ENCODE measurements around the gene CTNNB1. TPM values are rescaled to one million over a fixed set of nuclear protein-coding genes. Genes with fewer than 3 reads are reported as not detected.

The CTNNB1 gene
- polyA plus RNA-seq, 3 donors from 2014 or later = 35.4 to 85.5 (median 70.4) TPM

- peak overlapping the region in 1 of 6 donors; percentile 76 for H3K27ac Mint-ChIP-seq
- H3K9me3 Mint-ChIP-seq = no peaks in the 10 kb centered on the region
- H3K36me3 Mint-ChIP-seq = peaks cover 24 to 49% (median 32%) of the 10 kb centered on the region in 3 donors
- no peak overlapping the region for H3K4me3 Mint-ChIP-seq
- peaks cover 2 to 23% of the 10 kb centered on the region in 2 donors for H3K4me1 Mint-ChIP-seq
- DNase-seq = no peak
- H3K27me3 Mint-ChIP-seq (ENCODE audit: low read depth in 3 of 3) = peaks cover 2 to 10% (median 2%) of the 10 kb centered on the region in 3 donors
These were observed 41.9 kb downstream of the CTNNB1 start for GRCh38 chr3:41241161-41241560.

DNA sequence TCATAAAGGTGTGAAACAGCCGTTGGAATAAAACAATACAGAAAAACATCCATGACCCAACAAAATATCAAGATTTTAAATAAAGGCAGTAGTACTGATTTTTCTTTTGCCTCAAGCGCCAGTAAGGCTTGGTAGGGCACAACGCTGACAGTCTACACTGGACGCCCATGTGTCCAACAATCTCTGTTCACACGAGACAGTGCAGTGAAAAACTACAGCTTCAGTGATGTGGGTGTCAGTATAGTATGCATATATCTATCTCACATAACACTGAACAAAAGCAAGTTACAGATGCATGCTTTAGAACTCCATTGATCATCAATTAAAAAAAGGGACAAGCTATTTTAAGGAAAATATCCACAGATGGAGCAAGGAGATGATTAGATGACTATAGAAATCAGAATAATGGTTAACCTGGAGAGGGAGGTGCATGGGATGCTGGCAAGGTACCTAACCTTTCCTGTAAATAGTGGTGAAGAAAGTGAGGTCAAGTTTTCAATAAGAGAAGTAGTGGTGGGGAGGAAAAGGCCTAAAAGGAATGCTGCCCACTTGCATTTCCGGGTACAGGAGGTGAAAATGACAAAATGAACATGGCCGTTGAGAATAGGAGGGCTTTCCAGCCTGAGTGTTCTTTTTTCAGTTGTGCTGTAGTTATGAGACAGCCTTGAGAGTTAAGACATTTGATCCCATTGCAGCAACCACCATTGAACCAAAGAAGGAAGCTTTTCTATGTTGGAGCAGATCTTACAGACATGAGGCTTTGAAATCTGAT lies 42.7 kb downstream of the CTNNB1 start:
- DNase-seq = no peak
- H3K27me3 Mint-ChIP-seq (ENCODE audit: low read depth in 3 of 3) = peaks cover 2 to 10% (median 2%) of the 10 kb centered on the region in 3 donors
- H3K4me1 Mint-ChIP-seq = peaks cover 2 to 26% of the 10 kb centered on the region in 2 donors
- no peak overlapping the region for H3K4me3 Mint-ChIP-seq
- no peaks in the 10 kb centered on the region for H3K9me3 Mint-ChIP-seq
- peak overlapping the region in 3 of 6 donors; percentile 29 to 76 (median 38) for H3K27ac Mint-ChIP-seq
- H3K36me3 Mint-ChIP-seq = peaks cover 22 to 43% (median 27%) of the 10 kb centered on the region in 3 donors

DNA sequence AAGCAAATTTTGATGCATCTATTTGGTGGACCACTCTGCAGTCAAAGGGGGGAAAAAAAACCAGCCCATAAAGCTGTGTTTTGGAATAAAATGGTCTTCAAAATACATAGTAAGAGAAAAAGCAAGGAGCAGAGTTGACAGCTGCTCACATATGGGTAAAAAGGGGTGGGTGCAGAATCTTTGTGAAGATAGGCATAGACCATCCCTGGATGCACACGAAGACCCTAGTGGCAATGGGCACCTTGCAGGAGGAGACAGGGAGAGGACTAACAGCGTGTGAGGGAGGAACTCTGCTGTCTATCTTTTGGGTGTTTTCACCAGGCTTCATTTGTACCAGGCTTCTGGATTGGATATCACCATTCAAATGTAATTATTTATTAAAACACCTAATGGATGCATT lies 43.9 kb downstream of the CTNNB1 start:
- Mint-ChIP-seq H3K4me3 (no peak overlapping the region), H3K9me3 (no peaks in the 10 kb centered on the region), H3K27ac (peak overlapping the region in 2 of 6 donors; percentile 44 to 76), H3K36me3 (peaks cover 14 to 32% (median 19%) of the 10 kb centered on the region in 3 donors), H3K27me3 (ENCODE audit: low read depth in 3 of 3) (peaks cover 0 to 10% (median 2%) of the 10 kb centered on the region in 3 donors), H3K4me1 (peaks cover 0 to 22% of the 10 kb centered on the region in 2 donors)
- no peak for DNase-seq

GRCh38 chr3:41244620-41245336 lies 45.5 kb downstream of the CTNNB1 start:
- no peak overlapping the region for H3K4me3 Mint-ChIP-seq
- H3K4me1 Mint-ChIP-seq = peaks cover 0 to 21% of the 10 kb centered on the region in 2 donors
- peak overlapping the region in 4 of 6 donors; percentile 20 to 67 (median 44) for H3K27ac Mint-ChIP-seq
- peaks cover 0 to 5% (median 0%) of the 10 kb centered on the region in 3 donors for H3K27me3 Mint-ChIP-seq (ENCODE audit: low read depth in 3 of 3)
- no peaks in the 10 kb centered on the region for H3K9me3 Mint-ChIP-seq
- H3K36me3 Mint-ChIP-seq = peaks cover 0 to 21% (median 5%) of the 10 kb centered on the region in 3 donors
- DNase-seq = no peak

DNA sequence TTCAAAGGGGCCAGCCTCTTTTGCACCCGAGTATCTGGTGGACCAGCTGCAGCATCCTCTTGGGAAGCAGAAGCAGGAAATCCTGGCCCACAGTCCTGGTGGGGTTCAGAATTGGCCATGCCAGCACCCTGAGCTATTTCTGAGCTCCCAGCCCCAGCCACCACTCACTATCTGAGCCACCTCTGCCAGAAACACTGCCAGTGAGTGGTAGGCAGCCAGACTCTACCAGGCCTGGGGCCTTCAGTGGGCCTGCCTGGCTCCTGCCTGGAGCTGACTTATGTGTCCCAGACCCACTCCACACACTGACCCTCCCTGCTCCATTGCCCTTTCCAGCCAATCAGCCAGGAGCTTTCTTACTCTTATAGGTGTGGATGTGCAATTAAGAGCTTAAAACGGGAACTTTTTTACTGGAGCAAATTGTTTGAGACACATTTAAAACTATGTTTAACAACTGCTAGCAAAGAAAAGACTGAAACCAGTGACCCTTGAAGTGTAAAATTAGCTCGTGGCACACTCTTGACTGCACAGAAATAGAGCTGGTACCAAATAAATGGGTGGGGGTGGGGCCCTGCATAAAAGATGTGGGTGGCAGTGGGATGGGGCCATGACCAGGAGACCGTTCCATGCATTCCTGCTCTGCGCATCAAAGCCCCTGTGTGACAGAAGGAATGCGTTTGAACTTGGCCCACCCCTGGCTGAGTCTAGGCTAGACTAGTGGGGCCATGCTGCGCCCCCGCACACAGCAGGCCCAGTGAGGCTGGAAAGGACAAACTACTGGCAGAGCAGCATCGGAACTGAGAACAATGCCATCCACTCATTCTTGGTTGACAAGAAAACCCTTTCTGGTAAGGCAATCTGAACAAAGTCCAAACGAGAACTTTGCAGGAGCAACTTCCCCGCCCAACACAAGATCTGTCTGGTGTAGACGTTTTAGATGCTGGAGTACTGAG lies 48.0 kb downstream of the CTNNB1 start:
- DNase-seq = no peak
- Mint-ChIP-seq H3K4me3 (no peak overlapping the region), H3K9me3 (no peaks in the 10 kb centered on the region), H3K27me3 (ENCODE audit: low read depth in 3 of 3) (no peaks in the 10 kb centered on the region), H3K27ac (no peak overlapping the region), H3K36me3 (peaks cover 0 to 8% (median 4%) of the 10 kb centered on the region in 3 donors), H3K4me1 (peaks cover 0 to 10% of the 10 kb centered on the region in 2 donors)

DNA sequence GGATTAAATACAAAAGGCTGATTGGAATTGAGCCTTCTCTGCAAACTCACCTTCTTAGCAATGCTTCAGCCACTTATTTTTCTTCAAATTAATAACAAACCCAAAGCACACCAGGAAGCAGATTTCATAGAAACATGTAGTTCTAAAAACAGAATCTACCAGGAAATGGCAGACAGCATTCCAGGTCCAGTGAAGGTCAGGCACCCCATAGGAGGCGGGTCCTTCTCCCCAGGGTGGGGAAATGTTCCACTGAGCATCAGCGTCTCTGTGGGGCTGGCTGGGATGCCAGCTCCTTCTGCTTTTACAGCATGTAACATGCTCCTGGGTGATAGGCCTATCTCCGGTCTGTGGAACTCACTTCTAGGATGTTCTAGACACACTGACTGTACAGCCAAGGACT lies 49.2 kb downstream of the CTNNB1 start:
- Mint-ChIP-seq H3K9me3 (peaks cover 0 to 2% (median 0%) of the 10 kb centered on the region in 6 donors), H3K36me3 (peaks cover 0 to 9% (median 4%) of the 10 kb centered on the region in 3 donors), H3K27ac (peak overlapping the region in 1 of 6 donors; percentile 43), H3K4me3 (no peak overlapping the region), H3K4me1 (peaks cover 0 to 5% of the 10 kb centered on the region in 2 donors), H3K27me3 (ENCODE audit: low read depth in 3 of 3) (no peaks in the 10 kb centered on the region)
- DNase-seq = no peak

GRCh38 chr3:41249318-41249717 lies 50.0 kb downstream of the CTNNB1 start:
- H3K4me3 Mint-ChIP-seq = no peak overlapping the region

DNA sequence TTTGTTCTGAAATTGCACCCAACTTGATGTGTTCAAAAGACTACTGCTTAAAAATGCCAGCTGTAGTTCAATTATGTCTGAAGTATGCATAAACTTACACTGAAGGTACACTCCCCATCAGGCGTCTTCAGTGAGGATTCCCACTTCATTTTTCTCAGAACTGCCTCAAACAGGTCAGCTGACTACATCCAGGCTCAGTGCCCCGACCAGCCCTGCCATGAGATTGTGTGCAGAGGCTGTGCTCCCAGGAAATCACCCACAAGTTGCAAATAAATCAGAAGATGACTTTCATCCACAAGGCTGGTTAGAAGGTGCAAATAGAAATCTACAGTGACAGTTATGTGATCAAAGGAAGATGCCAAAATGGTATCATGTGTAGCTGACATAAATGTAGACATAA lies 51.5 kb downstream of the CTNNB1 start:
- Mint-ChIP-seq H3K27me3 (ENCODE audit: low read depth in 3 of 3) (peaks cover 0 to 1% (median 0%) of the 10 kb centered on the region in 3 donors), H3K4me1 (peaks cover 0 to 5% of the 10 kb centered on the region in 2 donors), H3K9me3 (peaks cover 0 to 2% (median 0%) of the 10 kb centered on the region in 6 donors), H3K4me3 (no peak overlapping the region), H3K36me3 (peaks cover 0 to 4% (median 4%) of the 10 kb centered on the region in 3 donors), H3K27ac (no peak overlapping the region)
- no peak for DNase-seq

More at GRCh38 chr3:41249318-41249717, 50.0 kb downstream of the CTNNB1 start:
- Mint-ChIP-seq H3K9me3 (peaks cover 0 to 2% (median 0%) of the 10 kb centered on the region in 6 donors), H3K27ac (no peak overlapping the region), H3K27me3 (ENCODE audit: low read depth in 3 of 3) (peaks cover 0 to 1% (median 0%) of the 10 kb centered on the region in 3 donors), H3K36me3 (peaks cover 0 to 9% (median 4%) of the 10 kb centered on the region in 3 donors), H3K4me1 (peaks cover 0 to 5% of the 10 kb centered on the region in 2 donors)
- DNase-seq = no peak

DNA sequence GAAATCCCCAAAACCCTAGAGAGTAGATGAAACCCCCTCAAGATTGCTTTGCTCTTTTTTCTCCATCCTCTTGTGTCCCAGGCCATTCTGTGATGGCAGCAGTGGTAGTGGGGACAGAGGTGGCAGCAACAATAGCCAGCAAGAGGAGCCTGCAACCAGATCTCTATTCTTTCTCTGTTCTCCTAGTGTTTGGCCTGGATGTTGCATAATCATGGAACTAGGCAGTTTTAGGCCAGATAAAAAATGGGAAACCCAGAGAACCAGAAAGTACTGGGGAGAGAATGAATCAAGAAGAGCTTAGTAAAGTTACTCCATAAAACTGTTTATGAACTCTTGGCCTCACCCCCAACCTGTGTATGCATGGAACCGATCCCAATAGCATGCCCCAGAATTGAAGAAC lies 52.3 kb downstream of the CTNNB1 start:
- Mint-ChIP-seq H3K9me3 (peaks cover 0 to 2% (median 0%) of the 10 kb centered on the region in 6 donors), H3K27me3 (ENCODE audit: low read depth in 3 of 3) (peaks cover 0 to 1% (median 0%) of the 10 kb centered on the region in 3 donors), H3K36me3 (peaks cover 0 to 7% (median 4%) of the 10 kb centered on the region in 3 donors), H3K27ac (no peak overlapping the region), H3K4me3 (no peak overlapping the region), H3K4me1 (no peaks in the 10 kb centered on the region)
- DNase-seq = no peak

DNA sequence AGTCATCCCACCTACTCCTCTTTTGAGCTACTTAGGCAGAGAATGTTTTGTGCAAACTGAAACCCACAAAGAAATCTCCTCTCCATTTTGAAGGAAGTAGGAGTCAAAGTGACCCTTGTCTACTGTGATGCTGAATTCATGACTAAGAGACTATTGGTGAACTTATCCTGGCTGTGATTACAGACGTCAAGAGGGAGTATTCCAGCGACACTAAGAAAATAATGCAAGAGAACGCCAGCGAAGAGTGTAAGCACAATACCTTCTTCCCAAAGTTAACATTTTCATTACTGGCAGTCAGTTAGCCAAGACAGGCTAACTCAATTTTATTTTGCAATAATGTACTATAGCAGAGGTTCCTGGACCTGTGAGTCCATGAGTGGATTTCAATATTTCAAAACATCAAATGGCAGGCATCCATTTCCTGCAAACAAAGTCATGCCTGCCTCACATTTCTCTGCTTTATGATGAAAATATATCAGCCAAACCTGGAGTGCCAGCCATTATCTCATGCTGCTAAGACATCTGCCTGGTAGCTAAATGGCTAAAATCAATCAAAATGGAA lies 59.0 kb downstream of the CTNNB1 start:
- Mint-ChIP-seq H3K36me3 (peaks cover 0 to 7% (median 3%) of the 10 kb centered on the region in 3 donors), H3K4me3 (no peak overlapping the region), H3K9me3 (peaks cover 0 to 2% (median 0%) of the 10 kb centered on the region in 6 donors), H3K4me1 (no peaks in the 10 kb centered on the region), H3K27me3 (ENCODE audit: low read depth in 3 of 3) (peaks cover 0 to 1% (median 1%) of the 10 kb centered on the region in 3 donors), H3K27ac (no peak overlapping the region)
- no peak for DNase-seq

DNA sequence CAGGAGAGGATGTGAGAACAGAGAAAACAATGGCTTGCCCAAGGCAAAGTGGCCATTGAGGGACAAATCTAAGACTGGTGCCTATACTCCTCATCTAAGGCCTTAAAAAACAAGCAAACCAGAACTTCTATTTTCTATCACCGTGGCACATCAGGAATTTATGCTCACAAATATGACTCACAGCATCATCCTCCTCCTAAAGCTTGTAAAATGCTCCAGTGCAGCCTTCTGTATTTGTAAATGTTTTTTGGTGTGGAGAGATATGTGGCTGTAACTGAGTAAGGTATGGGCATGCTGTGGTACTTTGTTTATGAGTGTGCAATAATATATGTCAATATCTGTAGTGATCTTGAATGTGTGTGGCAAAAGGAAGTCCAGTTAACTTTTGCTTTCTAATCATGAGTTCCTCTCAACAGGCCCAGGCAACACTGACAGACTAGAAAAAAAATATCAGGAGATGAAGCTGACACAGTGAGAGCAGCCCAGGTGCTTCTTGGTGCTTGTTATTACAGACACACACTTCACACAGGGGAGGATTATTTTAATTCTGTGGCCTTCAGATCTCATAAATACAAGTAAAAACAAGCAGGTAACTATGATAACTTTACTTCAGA lies 60.3 kb downstream of the CTNNB1 start:
- Mint-ChIP-seq H3K4me1 (no peaks in the 10 kb centered on the region), H3K9me3 (no peaks in the 10 kb centered on the region), H3K27ac (peak overlapping the region in 2 of 6 donors; percentile 41 to 50), H3K27me3 (ENCODE audit: low read depth in 3 of 3) (peaks cover 0 to 1% (median 0%) of the 10 kb centered on the region in 3 donors), H3K36me3 (peaks cover 0 to 7% (median 3%) of the 10 kb centered on the region in 3 donors), H3K4me3 (no peak overlapping the region)
- DNase-seq = no peak

- no peaks in the 10 kb centered on the region for H3K9me3 Mint-ChIP-seq
- no peak for DNase-seq
- peaks cover 0 to 1% (median 0%) of the 10 kb centered on the region in 3 donors for H3K27me3 Mint-ChIP-seq (ENCODE audit: low read depth in 3 of 3)
- no peak overlapping the region for H3K27ac Mint-ChIP-seq
- peaks cover 0 to 7% (median 3%) of the 10 kb centered on the region in 3 donors for H3K36me3 Mint-ChIP-seq
- no peaks in the 10 kb centered on the region for H3K4me1 Mint-ChIP-seq
- H3K4me3 Mint-ChIP-seq = no peak overlapping the region
These were observed 60.8 kb downstream of the CTNNB1 start for GRCh38 chr3:41260063-41260450.

Data from immature natural killer cell (primary cell).